ENCODE measurements around the gene EBP. TPM values are rescaled to one million over a fixed set of nuclear protein-coding genes. Genes with fewer than 3 reads are reported as not detected.

The EBP gene
- total RNA-seq, 4 donors from 2014 or later: 15.7 to 20.7 (median 17.4) TPM

GRCh38 chrX:48533165-48533564 lies 11.6 kb downstream of the EBP start:
- intact Hi-C loops (cut with DNase I): no loop called here
- Histone ChIP-seq H3K36me3 (peaks cover 0 to 7% (median 6%) of the 10 kb centered on the region in 4 donors), H3K4me3 (no peak overlapping the region), H3K27ac (replicated peaks in 1 of 4) (no peak overlapping the region), H3K9me3 (no peaks in the 10 kb centered on the region), H3K4me1 (no peaks in the 10 kb centered on the region), H3K27me3 (no peaks in the 10 kb centered on the region)
- 90% methylated on average over 3 of the region's 3 CpGs for WGBS
- DNase-seq (ENCODE audit: extremely low spot score): no peak
- TF ChIP-seq, protein P1, sequence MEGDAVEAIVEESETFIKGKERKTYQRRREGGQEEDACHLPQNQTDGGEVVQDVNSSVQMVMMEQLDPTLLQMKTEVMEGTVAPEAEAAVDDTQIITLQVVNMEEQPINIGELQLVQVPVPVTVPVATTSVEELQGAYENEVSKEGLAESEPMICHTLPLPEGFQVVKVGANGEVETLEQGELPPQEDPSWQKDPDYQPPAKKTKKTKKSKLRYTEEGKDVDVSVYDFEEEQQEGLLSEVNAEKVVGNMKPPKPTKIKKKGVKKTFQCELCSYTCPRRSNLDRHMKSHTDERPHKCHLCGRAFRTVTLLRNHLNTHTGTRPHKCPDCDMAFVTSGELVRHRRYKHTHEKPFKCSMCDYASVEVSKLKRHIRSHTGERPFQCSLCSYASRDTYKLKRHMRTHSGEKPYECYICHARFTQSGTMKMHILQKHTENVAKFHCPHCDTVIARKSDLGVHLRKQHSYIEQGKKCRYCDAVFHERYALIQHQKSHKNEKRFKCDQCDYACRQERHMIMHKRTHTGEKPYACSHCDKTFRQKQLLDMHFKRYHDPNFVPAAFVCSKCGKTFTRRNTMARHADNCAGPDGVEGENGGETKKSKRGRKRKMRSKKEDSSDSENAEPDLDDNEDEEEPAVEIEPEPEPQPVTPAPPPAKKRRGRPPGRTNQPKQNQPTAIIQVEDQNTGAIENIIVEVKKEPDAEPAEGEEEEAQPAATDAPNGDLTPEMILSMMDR (IDR thresholded peaks at IDR 0.05): no peak
- no peak for TF ChIP-seq POLR2A (IDR thresholded peaks at IDR 0.05; ENCODE audit: low read depth)
- TF ChIP-seq POLR2AphosphoS5 (IDR thresholded peaks at IDR 0.05): no peak
- no peak for TF ChIP-seq EP300 (IDR thresholded peaks at IDR 0.05)

DNA sequence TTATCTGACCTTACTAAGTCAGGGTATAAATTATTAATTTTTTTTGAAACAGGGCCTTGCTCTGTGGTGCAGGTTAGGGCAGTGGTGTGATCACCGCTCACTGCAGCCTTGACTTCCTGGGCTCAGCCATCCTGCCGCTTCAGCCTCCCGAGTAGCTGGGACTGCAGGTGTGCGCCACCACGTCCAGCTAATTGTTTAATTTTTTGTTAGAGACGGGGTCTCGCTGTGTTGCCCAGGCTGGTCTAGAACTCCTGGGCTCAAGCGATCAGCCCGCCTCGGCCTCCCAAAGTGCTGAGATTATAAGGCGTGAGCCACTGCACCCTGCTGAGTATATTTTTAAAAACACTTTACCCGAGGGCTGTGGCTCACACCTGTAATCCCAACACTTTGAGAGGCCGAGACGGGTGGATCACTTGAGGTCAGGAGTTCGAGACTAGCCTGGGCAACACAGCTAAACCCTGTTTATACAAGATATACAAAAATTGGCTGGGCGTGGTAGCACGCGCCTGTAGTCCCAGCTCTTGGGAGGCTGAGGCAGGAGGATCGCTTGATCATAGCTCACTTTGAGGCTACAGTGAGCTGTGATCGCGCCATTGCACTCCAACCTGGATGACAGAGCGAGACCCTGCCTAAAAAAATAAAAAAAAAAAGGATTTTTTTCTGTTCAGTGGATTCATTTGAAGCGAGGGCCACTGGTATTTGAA lies 17.2 kb downstream of the EBP start:
- intact Hi-C loops (cut with DNase I): no loop called here
- DNase-seq (ENCODE audit: extremely low spot score): no peak
- 84% methylated on average over 22 of the region's 23 CpGs for WGBS
- peak overlapping the region; percentile 64 to 82 (median 70) for H3K4me3 ChIP-seq
- TF ChIP-seq, protein P1 (IDR thresholded peaks at IDR 0.05): no peak
- TF ChIP-seq POLR2AphosphoS5 (IDR thresholded peaks at IDR 0.05) (no peak), EP300 (IDR thresholded peaks at IDR 0.05) (no peak), POLR2A (IDR thresholded peaks at IDR 0.05; ENCODE audit: low read depth) (no peak)
- no peaks in the 10 kb centered on the region for H3K9me3 ChIP-seq
- H3K27ac ChIP-seq (replicated peaks in 1 of 4): peak overlapping the region; percentile 88 to 92 (median 88)
- H3K4me1 ChIP-seq: peaks cover 4 to 13% (median 11%) of the 10 kb centered on the region in 4 donors
- peaks cover 0 to 10% (median 4%) of the 10 kb centered on the region in 4 donors for H3K36me3 ChIP-seq
- no peaks in the 10 kb centered on the region for H3K27me3 ChIP-seq

- no peaks in the 10 kb centered on the region for H3K9me3 ChIP-seq
- WGBS: 66% methylated on average over 33 of the region's 59 CpGs
- H3K36me3 ChIP-seq: peaks cover 0 to 10% (median 5%) of the 10 kb centered on the region in 4 donors
- peaks cover 4 to 13% (median 11%) of the 10 kb centered on the region in 4 donors for H3K4me1 ChIP-seq
- peak within 1 kb of the TSS; percentile 64 to 82 (median 70) for H3K4me3 ChIP-seq
- intact Hi-C loops (cut with DNase I): loop anchor here (2.0 kb wide), 1 partner anchor 33 kb away; no protein-coding TSS in a partner anchor
- no peaks in the 10 kb centered on the region for H3K27me3 ChIP-seq
- TF ChIP-seq EP300 (IDR thresholded peaks at IDR 0.05) (no peak), POLR2A (IDR thresholded peaks at IDR 0.05; ENCODE audit: low read depth) (peak; percentile 29), POLR2AphosphoS5 (IDR thresholded peaks at IDR 0.05) (peak; percentile 75 to 77)
- TF ChIP-seq, protein P1 (IDR thresholded peaks at IDR 0.05): peak; percentile 32 to 49 (median 34)
- peak within 1 kb of the TSS; percentile 88 to 92 (median 88) for H3K27ac ChIP-seq (replicated peaks in 1 of 4)
- DNase-seq (ENCODE audit: extremely low spot score): peak; percentile 99
Measured at GRCh38 chrX:48539345-48540027, 17.9 kb downstream of the EBP start, which contains the start of gene TBC1D25. Gene TBC1D25, plus strand, starts transcription at chrX:48539714. Its CDS starts 84 bp downstream, at chrX:48539798.

DNA sequence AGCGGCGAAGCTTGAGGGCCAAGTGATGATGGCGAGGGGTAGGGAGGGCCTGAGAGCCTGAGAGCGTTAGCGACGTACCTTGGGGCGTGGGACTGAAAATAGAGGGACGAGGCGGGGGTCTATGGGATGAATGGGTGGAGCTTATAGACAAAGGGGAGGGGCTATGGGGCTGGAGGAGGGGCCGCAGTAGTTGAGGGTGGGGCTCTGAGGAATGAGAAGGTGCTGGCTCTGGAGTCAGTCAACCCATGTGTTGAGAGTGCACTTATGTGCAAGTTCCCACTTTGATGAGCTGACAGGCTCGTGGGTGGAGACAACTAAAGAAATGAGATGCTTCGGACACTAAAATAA lies 18.4 kb downstream of the EBP start:
- TF ChIP-seq, protein P1 (IDR thresholded peaks at IDR 0.05): peak in 1 of 3 experiments; percentile 3
- TF ChIP-seq EP300 (IDR thresholded peaks at IDR 0.05): no peak
- 55% methylated on average over 12 of the region's 12 CpGs for WGBS
- H3K4me3 ChIP-seq: peak overlapping the region; percentile 64 to 82 (median 70)
- H3K4me1 ChIP-seq: peaks cover 4 to 13% (median 11%) of the 10 kb centered on the region in 4 donors
- H3K9me3 ChIP-seq: no peaks in the 10 kb centered on the region
- no peaks in the 10 kb centered on the region for H3K27me3 ChIP-seq
- intact Hi-C loops (cut with DNase I): loop anchor here (2.0 kb wide), 1 partner anchor 33 kb away; no protein-coding TSS in a partner anchor
- H3K27ac ChIP-seq (replicated peaks in 1 of 4): peak overlapping the region; percentile 88 to 92 (median 88)
- peaks cover 1 to 15% (median 10%) of the 10 kb centered on the region in 4 donors for H3K36me3 ChIP-seq
- DNase-seq (ENCODE audit: extremely low spot score): no peak

All from esophagus muscularis mucosa (tissue), 4 donors.